HepG2 (cell line): ENCODE data around the gene SLC38A3. TPM values are rescaled to one million over a fixed set of nuclear protein-coding genes. Genes with fewer than 3 reads are reported as not detected.
A peak's percentile ranks its signal among the peaks of the same experiment; 100 is the strongest.

Experiments used
- ATAC-seq: fragments of 200-7000 bp; cut with Tn5 transposase; 3 replicates; pipeline ENCODE4 v1.9.1; 2020; ENCODE audit warnings: mild to moderate bottlenecking, moderate library complexity
- BruUV-seq: library from RNA; stranded (reverse); fragments of 400-500 nt; replicated peaks from 2 replicates; lab custom pipeline; 2021; lab: Mats Ljungman, UMichigan
- CTCF ChIA-PET: fragments of 300-600 bp; formaldehyde crosslinking; extraction: SDS; loops from one replicate; lab custom pipeline; 2021; ENCODE audit warnings: low total read pairs, inconsistent platforms, low intra/inter-chr PET ratio; lab: Yijun Ruan, JAX
- POLR2A ChIA-PET: fragments of 350-600 bp; sonication (Branson Sonifier 250); formaldehyde crosslinking; loops from one replicate; lab custom pipeline; 2020; ENCODE audit warnings: antibody characterized with exemption, inconsistent platforms; lab: Yijun Ruan, JAX
- DNase-seq: peaks from one replicate; pipeline ENCODE4 v3.0.0-alpha.2; 2015; ENCODE audit warnings: low spot score
- FAIRE-seq: peaks from 3 replicates; lab custom pipeline; 2011; peaks lifted over from hg19 to GRCh38; lab: Jason Lieb, UNC
- H2AFZ ChIP-seq: one replicate; pipeline ENCODE4 v1.6.1; 2011; ENCODE audit warnings: low read length, inconsistent platforms
- H3K27ac ChIP-seq: fragments of 300-600 bp; 3 replicates; pipeline ENCODE4 v1.8.0; 2011; ENCODE audit warnings: mixed run types, mild to moderate bottlenecking, mixed read lengths, low read length, inconsistent platforms; ENCODE audit not compliant: insufficient read depth; ENCODE audit errors: extremely low read length
- H3K27me3 ChIP-seq, 2 experiments: fragments of 200-600 bp in 1 of 2; 2 replicates in 1 of 2; 3 replicates in 1 of 2; pipeline versions ENCODE4 v1.6.0 to v1.8.0; 2011; ENCODE audit warnings: low read length in 2 of 2, mild to moderate bottlenecking in 2 of 2, moderate library complexity in 2 of 2, inconsistent platforms in 1 of 2; ENCODE audit not compliant: insufficient read depth in 2 of 2, control insufficient read depth in 1 of 2
- H3K36me3 ChIP-seq, 2 experiments: fragments of 200-600 bp in 1 of 2; replicated peaks in 1 of 2; 2 replicates in 1 of 2; 3 replicates in 1 of 2; pipeline versions ENCODE4 v1.5.1 to v1.8.0; 2011; ENCODE audit warnings: low read length in 2 of 2, inconsistent platforms in 1 of 2; ENCODE audit not compliant: insufficient read depth in 2 of 2, control insufficient read depth in 1 of 2
- H3K4me1 ChIP-seq: 2 replicates; pipeline ENCODE4 v1.5.1; 2012; ENCODE audit warnings: low read length, inconsistent platforms; ENCODE audit not compliant: insufficient read depth
- H3K4me2 ChIP-seq: 2 replicates; pipeline ENCODE4 v1.6.0; 2011; ENCODE audit warnings: low read depth, low read length, inconsistent platforms
- H3K4me3 ChIP-seq, 3 experiments: fragments of 200-600 bp in 1 of 3; sonication (generic), shearing (Covaris generic) in 1 of 3; replicated peaks in 1 of 3; 2 replicates each; pipeline ENCODE4 v1.5.1; 2011 to 2016; ENCODE audit warnings: low read length in 3 of 3, inconsistent platforms in 2 of 3, low read depth in 2 of 3, mild to moderate bottlenecking in 2 of 3, control low read depth in 1 of 3, mixed read lengths in 1 of 3; ENCODE audit not compliant: insufficient read depth in 1 of 3
- H3K79me2 ChIP-seq: one replicate; pipeline ENCODE4 v1.6.1; 2011; ENCODE audit warnings: low read length, inconsistent platforms; ENCODE audit not compliant: insufficient read depth
- H3K9ac ChIP-seq: 2 replicates; pipeline ENCODE4 v1.6.0; 2011; ENCODE audit warnings: mild to moderate bottlenecking, low read depth, low read length, inconsistent platforms; ENCODE audit not compliant: insufficient read depth
- H3K9me3 ChIP-seq: 2 replicates; pipeline ENCODE4 v1.5.1; 2012; ENCODE audit warnings: mild to moderate bottlenecking, low read length
- H4K20me1 ChIP-seq: 2 replicates; pipeline ENCODE4 v1.6.0; 2011; ENCODE audit warnings: inconsistent platforms, mild to moderate bottlenecking, low read length, moderate library complexity; ENCODE audit not compliant: insufficient read depth
- GABPB1 ChIP-seq: IDR thresholded peaks from 2 replicates; pipeline ENCODE4 v1.6.1; 2016; ENCODE audit warnings: mild to moderate bottlenecking, missing genetic modification reagents, moderate library complexity, missing compliant biosample characterization
- JARID2 ChIP-seq: sonication (generic); formaldehyde crosslinking; IDR thresholded peaks from 2 replicates; pipeline ENCODE4 v1.8.1; 2023; ENCODE audit warnings: missing genetic modification reagents, inconsistent platforms; ENCODE audit not compliant: insufficient replicate concordance
- NFYB ChIP-seq: sonication (generic); formaldehyde crosslinking; IDR thresholded peaks from 2 replicates; pipeline ENCODE4 v1.4.0; 2020; ENCODE audit warnings: missing genetic modification reagents
- PLSCR1 ChIP-seq: sonication (generic); formaldehyde crosslinking; IDR thresholded peaks from 2 replicates; pipeline ENCODE4 v1.5.0; 2020; ENCODE audit warnings: missing genetic modification reagents, mild to moderate bottlenecking, borderline replicate concordance
- SIX1 ChIP-seq: sonication (generic); formaldehyde crosslinking; IDR thresholded peaks from 2 replicates; pipeline ENCODE4 v1.4.0; 2020; ENCODE audit warnings: missing genetic modification reagents, borderline replicate concordance
- SNAI1 ChIP-seq: sonication (generic); formaldehyde crosslinking; IDR thresholded peaks from 2 replicates; pipeline ENCODE4 v1.5.0; 2020; ENCODE audit warnings: mild to moderate bottlenecking, missing genetic modification reagents, borderline replicate concordance
- ZNF619 ChIP-seq: sonication (generic); formaldehyde crosslinking; IDR thresholded peaks from 2 replicates; pipeline ENCODE4 v1.4.0; 2020; ENCODE audit warnings: mild to moderate bottlenecking, missing genetic modification reagents
- ZNF687 ChIP-seq: sonication (generic); formaldehyde crosslinking; IDR thresholded peaks from 2 replicates; pipeline ENCODE4 v1.5.1; 2020; ENCODE audit warnings: mild to moderate bottlenecking, missing genetic modification reagents, moderate library complexity
- ZNF703 ChIP-seq: sonication (generic); formaldehyde crosslinking; IDR thresholded peaks from 2 replicates; pipeline ENCODE4 v1.5.1; 2020; ENCODE audit warnings: missing genetic modification reagents, mild to moderate bottlenecking, moderate library complexity, borderline replicate concordance
- ZNF704 ChIP-seq: sonication (generic); formaldehyde crosslinking; IDR thresholded peaks from 2 replicates; pipeline ENCODE4 v1.8.1; 2023; ENCODE audit warnings: mild to moderate bottlenecking, inconsistent platforms, moderate library complexity, missing genetic modification reagents, borderline replicate concordance
- ZNF816 ChIP-seq: sonication (generic); formaldehyde crosslinking; IDR thresholded peaks from 2 replicates; pipeline ENCODE4 v1.8.0; 2022; ENCODE audit warnings: missing genetic modification reagents, mild to moderate bottlenecking, borderline replicate concordance
- ZXDC ChIP-seq: sonication (generic); formaldehyde crosslinking; IDR thresholded peaks from 2 replicates; pipeline ENCODE4 v1.5.0; 2020; ENCODE audit warnings: mild to moderate bottlenecking, missing genetic modification reagents
- WGBS: methylation state at CpG from one replicate; pipeline ENCODE4 v1.1.6; 2017; ENCODE audit warnings: low lambda C conversion rate; 5-methylcytosine and 5-hydroxymethylcytosine counted together
- in situ Hi-C: cut with HindIII; loops from 2 replicates; pipeline ENCODE4 v1.10.0; 2017; ENCODE audit warnings: low pct_unique_long_range_greater_than_20kb; ENCODE audit not compliant: extremely low pct_ligation_motif_present
- intact Hi-C: fragments of 100-400 bp; cut with micrococcal nuclease; formaldehyde crosslinking; loops from one replicate; pipeline ENCODE4 v1.10.0; 2022; ENCODE audit not compliant: unreplicated experiment
- polyA plus RNA-seq, 8 experiments: library from polyadenylated mRNA; depleted of rRNA in 3 of 8; stranded (reverse) in 7 of 8; unstranded in 1 of 8; fragments of >200 nt; fragmentation: Illumina TruSeq in 4 of 8; extraction: Trizol in 4 of 8; gene quantifications; 2 replicates each; pipeline versions ENCODE4 v1.2.1 to v1.2.3, GENCODE V29; 2011 to 2016; ENCODE audit warnings: low read depth in 4 of 8, missing spikeins in 1 of 8, mixed read lengths in 1 of 8; ENCODE audit not compliant: insufficient read depth in 1 of 8
- total RNA-seq, 5 experiments: library from RNA; depleted of rRNA; stranded (reverse); fragments of >200 nt; fragmentation: Illumina TruSeq; extraction: Trizol; gene quantifications; 2 replicates each; pipeline ENCODE4 v1.2.3, GENCODE V29; 2016; ENCODE audit warnings: low read depth in 1 of 5

Gene SLC38A3
- total and polyA plus RNA-seq, 2 of the 13 experiments (the other 11 are each of a cell fraction or from before 2014, with no cell fraction given), result 29.8 to 164 TPM

GRCh38 chr3:50205413-50206276 is 574 bp downstream of the SLC38A3 start:
- Histone ChIP-seq H3K27ac (peak overlapping the region; percentile 99), H4K20me1 (peaks cover 4% of the 10 kb centered on the region; the same call in 1 of the 2 replicates), H3K9me3 (no peaks in the 10 kb centered on the region), H3K27me3 (no peaks in the 10 kb centered on the region), H3K4me1 (peaks cover 87% of the 10 kb centered on the region), H3K4me3 (peak overlapping the region; percentile 79 to 93 (median 85)), H3K36me3 (no peaks in the 10 kb centered on the region; a peak in 1 of 5 replicates), H3K9ac (peak overlapping the region; percentile 92), H2AFZ (no peak overlapping the region), H3K79me2 (peaks cover 44% of the 10 kb centered on the region), H3K4me2 (peak overlapping the region; percentile 85)
- 0% methylated on average over 13 of the region's 67 CpGs for WGBS
- intact Hi-C loops, result no loop called here
- BruUV-seq, result TSS peak; percentile 40
- in situ Hi-C loops, result no loop called here
- ATAC-seq, result peak; percentile 20
- ChIA-PET CTCF (interaction anchor here (0.8 to 1.6 kb wide), 2 partner anchors 10 to 20 kb away, joined by 5 read pairs; no protein-coding TSS in a partner anchor), POLR2A (interaction anchor here (0.6 to 15.7 kb wide), 9 partner anchors 10 to 71 kb away, joined by 3 to 844 read pairs (median 6); partner anchors contain the start of gene GNAI2)
- peak; percentile 73 for DNase-seq
- peak; percentile 39 for FAIRE-seq
- TF ChIP-seq ZNF619 (CRISPR knock-in tag), result 0 out of 2 replicates have a peak, but pooled peaks have one; percentile 40
- TF ChIP-seq GABPB1 (CRISPR knock-in tag), result peak; percentile 48; the same call in 1 of the 2 replicates
- TF ChIP-seq JARID2 (CRISPR knock-in tag), result peak; percentile 17
- TF ChIP-seq SNAI1 (CRISPR knock-in tag), result 0 out of 2 replicates have a peak, but pooled peaks have one; percentile 16
- peak; percentile 70; the same call in 1 of the 2 replicates for TF ChIP-seq ZNF816 (CRISPR knock-in tag)
- TF ChIP-seq ZNF687 (CRISPR knock-in tag), result peak; percentile 82
- peak; percentile 67 for TF ChIP-seq NFYB (CRISPR knock-in tag)
- TF ChIP-seq PLSCR1 (CRISPR knock-in tag), result 0 out of 2 replicates have a peak, but pooled peaks have one; percentile 46
- TF ChIP-seq ZNF703 (CRISPR knock-in tag), result peak; percentile 60; the same call in 1 of the 2 replicates
- 0 out of 2 replicates have a peak, but pooled peaks have one; percentile 68 for TF ChIP-seq ZNF704 (CRISPR knock-in tag)
- TF ChIP-seq SIX1 (CRISPR knock-in tag), result no peak
- TF ChIP-seq ZXDC (CRISPR knock-in tag), result no peak
